NCI-H774 (cell line): ENCODE data around the gene B3GNT8.
"Not testable (repeated sequence)": the region's sequence is repeated elsewhere in the genome, so short reads cannot be mapped to it uniquely, and the experiment has no call there.

Source experiments
- DNase-seq: peaks from one replicate; lab custom pipeline; 2025; lab: John Stamatoyannopoulos, UW

The B3GNT8 gene

GRCh38 chr19:41414461-41414860 is 12.7 kb downstream of the B3GNT8 start:
- no peak for DNase-seq

GRCh38 chr19:41413947-41414346 is 13.2 kb downstream of the B3GNT8 start:
- no peak for DNase-seq

GRCh38 chr19:41412953-41413352 is 14.2 kb downstream of the B3GNT8 start:
- no peak for DNase-seq

- no peak for DNase-seq
These were observed 15.3 kb downstream of the B3GNT8 start for GRCh38 chr19:41411968-41412265.

GRCh38 chr19:41411100-41411967 is 15.8 kb downstream of the B3GNT8 start:
- DNase-seq: no peak

GRCh38 chr19:41410336-41411054 is 16.7 kb downstream of the B3GNT8 start:
- no peak for DNase-seq

- peak; percentile 67 for DNase-seq
These were observed 17.9 kb downstream of the B3GNT8 start for GRCh38 chr19:41409288-41409687.

GRCh38 chr19:41408846-41409245 is 18.3 kb downstream of the B3GNT8 start:
- DNase-seq: not testable (repeated sequence)

- DNase-seq: no peak
These were observed 18.9 kb downstream of the B3GNT8 start for GRCh38 chr19:41408256-41408655.

GRCh38 chr19:41407271-41407670 is 19.9 kb downstream of the B3GNT8 start:
- DNase-seq: no peak

- DNase-seq: no peak
These were observed 21.4 kb downstream of the B3GNT8 start for GRCh38 chr19:41405776-41406175.

- no peak for DNase-seq
These were observed 23.8 kb downstream of the B3GNT8 start for GRCh38 chr19:41403181-41403970.

GRCh38 chr19:41402010-41402409 is 25.2 kb downstream of the B3GNT8 start:
- DNase-seq: no peak

- DNase-seq: no peak
These were observed 25.7 kb downstream of the B3GNT8 start for GRCh38 chr19:41401483-41401882.

GRCh38 chr19:41399525-41399924 is 27.6 kb downstream of the B3GNT8 start:
- DNase-seq: no peak

GRCh38 chr19:41399091-41399490 is 28.1 kb downstream of the B3GNT8 start:
- DNase-seq: no peak

- no peak for DNase-seq
These were observed 28.6 kb downstream of the B3GNT8 start for GRCh38 chr19:41398598-41398997.

- DNase-seq: no peak
These were observed 29.1 kb downstream of the B3GNT8 start for GRCh38 chr19:41398050-41398418.

GRCh38 chr19:41397086-41398049 is 29.8 kb downstream of the B3GNT8 start, which contains the start of the genes BCKDHA and EXOSC5:
Gene BCKDHA, plus strand, starts transcription at chr19:41397818. Its CDS starts 10 bp downstream, at chr19:41397828.
Gene EXOSC5, minus strand, starts transcription at chr19:41397359. Its CDS starts 31 bp downstream, at chr19:41397328.
- DNase-seq: peak; percentile 99

- DNase-seq: no peak
These were observed 31.8 kb downstream of the B3GNT8 start for GRCh38 chr19:41395355-41395754.

- DNase-seq: no peak
These were observed 34.4 kb downstream of the B3GNT8 start for GRCh38 chr19:41392775-41393174.
